ENCODE measurements around the gene UBR1.
"Not testable (repeated sequence)": the region's sequence is repeated elsewhere in the genome, so short reads cannot be mapped to it uniquely, and the experiment has no call there.

The UBR1 gene

GRCh38 chr15:43048935-43049334 lies 56.9 kb downstream of the UBR1 start:
- no peak for DNase-seq

- no peak for DNase-seq
Observed at GRCh38 chr15:43046484-43046883, 59.4 kb downstream of the UBR1 start.

GRCh38 chr15:43042885-43043284 lies 63.0 kb downstream of the UBR1 start:
- no peak for DNase-seq

- not testable (repeated sequence) for DNase-seq
Observed at GRCh38 chr15:43041085-43041484, 64.8 kb downstream of the UBR1 start.

- DNase-seq, result not testable (repeated sequence)
Observed at GRCh38 chr15:43035240-43035639, 70.6 kb downstream of the UBR1 start.

DNA sequence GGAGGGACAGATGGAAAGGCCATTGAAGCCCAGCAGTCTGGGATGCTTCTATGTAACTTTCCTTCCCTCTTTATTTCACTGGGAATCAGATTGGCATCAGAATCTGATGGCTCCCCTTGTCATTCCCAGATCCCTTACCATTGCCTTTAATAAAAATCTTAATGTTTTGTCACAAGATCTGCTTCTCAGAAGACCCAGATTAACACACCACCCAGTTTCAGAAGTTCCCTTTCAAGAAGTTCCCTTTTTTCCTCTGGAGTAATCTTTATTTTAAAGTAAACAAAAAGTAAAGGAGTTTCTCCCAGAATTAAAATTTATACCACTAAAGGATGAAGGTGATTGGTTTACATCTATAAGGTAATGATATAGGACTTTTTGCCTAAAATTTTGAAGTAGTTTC lies 76.4 kb downstream of the UBR1 start:
- DNase-seq, result peak; percentile 41

- DNase-seq, result no peak
Observed at GRCh38 chr15:43025150-43025549, 80.7 kb downstream of the UBR1 start.

GRCh38 chr15:43014671-43015070 lies 91.2 kb downstream of the UBR1 start:
- DNase-seq, result not testable (repeated sequence)

- DNase-seq, result no peak
Observed at GRCh38 chr15:43009206-43009605, 96.6 kb downstream of the UBR1 start.

DNA sequence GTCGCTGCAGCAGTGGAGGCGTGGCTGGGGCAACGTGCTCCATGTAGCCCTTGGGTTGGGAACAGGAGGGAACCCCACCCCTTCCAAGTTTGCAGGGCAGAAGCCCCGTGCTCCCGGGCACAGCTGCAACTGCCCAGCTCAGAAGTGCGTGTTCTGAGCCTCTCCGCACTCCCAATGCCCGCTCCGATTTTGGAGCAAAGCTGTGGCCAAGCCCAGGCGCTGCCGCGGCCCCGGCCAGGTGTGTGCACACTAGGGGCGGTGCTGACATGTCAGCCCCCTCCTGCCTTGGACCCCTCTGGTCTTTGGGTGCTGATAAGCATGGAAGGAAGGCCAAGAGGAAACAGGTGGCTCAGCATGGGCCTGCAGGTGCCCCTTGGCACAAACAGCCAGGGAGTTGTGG lies 97.7 kb downstream of the UBR1 start:
- no peak for DNase-seq

DNA sequence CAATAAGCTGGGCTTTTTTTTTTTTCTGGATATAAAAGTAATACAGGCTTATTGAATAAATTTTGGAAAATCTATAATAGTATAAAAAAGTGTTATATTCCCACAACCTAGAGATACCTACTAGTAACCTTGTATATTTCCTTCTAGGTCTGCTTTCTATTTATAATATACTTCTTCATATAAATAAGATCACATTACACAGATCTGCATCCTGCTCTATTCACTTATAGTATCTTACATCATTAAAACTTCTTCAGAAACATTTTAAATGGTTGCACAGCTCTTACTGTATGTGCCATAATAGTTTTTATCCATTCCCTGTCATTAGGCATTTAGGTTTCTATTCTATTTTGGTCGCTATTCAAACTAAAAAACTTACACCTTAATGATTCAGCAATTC lies 98.3 kb downstream of the UBR1 start:
- DNase-seq, result no peak

DNA sequence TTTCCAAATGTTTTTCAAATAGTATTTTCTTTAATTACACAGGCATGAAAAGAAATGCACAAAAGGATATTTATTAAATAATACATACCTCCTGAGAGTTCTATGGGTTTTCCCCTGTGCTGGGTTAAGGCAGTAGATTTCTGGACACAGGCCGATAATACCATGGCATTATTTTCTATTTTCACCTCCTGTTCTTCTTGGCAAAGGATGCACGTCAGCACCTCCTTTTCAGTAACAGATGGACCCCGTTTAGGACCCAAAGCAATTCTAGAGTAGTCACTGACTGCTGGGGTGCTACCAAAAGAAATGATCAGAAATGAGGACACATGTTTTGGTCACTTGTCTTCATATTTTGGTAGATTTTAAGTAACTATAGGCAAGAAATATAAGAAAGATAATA lies 98.8 kb downstream of the UBR1 start:
- DNase-seq, result no peak

DNA sequence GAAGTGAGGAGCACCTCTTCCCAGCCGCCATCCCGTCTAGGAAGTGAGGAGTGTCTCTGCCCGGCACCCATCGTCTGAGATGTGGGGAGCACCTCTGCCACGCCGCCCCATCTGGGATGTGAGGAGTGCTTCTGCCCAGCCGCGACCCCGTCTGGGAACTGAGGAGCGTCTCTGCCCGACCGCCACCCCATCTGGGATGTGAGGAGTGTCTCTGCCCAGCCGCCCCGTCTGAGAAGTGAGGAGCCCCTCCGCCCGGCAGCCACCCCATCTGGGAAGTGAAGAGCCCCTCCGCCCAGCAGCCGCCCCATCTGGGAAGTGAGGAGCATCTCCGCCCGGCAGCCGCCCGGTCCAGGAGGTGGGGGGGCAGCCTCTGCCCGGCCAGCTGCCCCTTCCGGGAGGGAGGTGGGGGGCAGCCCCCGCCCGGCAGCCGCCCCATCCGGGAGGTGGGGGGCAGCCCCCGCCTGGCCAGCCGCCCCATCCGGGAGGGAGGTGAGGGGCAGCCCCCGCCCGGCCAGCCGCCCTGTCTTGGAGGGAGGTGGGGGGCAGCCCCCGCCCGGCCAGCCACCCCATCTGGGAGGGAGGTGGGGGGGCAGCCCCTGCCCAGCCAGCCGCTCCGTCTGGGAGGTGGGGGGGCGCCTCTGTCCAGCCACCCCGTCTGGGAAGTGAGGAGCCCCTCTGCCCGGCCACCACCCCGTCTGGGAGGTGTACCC lies 100.8 kb downstream of the UBR1 start:
- not testable (repeated sequence) for DNase-seq

DNA sequence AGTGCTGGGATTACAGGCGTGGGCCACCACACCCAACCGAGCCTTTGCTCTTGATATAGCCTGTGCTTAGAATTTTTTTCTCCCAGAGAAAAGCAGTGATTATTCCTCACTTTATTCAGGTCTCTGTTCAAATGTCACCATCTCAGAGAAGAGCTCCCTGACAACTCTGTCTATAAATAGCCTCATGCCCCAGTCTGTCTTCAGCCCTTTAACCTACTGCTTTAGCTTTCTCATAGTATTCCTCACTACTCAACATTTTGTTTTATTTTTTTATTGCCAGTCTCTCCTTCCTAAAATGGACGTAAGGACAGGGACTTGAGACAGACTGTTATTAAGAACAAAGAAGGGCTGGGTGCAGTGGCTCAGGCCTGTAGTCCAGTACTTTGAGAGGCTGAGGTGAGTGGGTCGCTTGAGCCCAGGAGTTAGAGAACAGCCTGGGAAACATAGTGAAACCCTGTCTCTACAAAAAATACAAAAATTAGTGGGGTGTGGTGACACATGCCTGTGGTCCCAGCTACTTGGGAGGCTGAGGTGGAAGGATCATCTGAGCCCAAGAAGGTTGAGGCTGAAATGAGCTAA lies 106.5 kb downstream of the UBR1 start:
- no peak for DNase-seq

DNA sequence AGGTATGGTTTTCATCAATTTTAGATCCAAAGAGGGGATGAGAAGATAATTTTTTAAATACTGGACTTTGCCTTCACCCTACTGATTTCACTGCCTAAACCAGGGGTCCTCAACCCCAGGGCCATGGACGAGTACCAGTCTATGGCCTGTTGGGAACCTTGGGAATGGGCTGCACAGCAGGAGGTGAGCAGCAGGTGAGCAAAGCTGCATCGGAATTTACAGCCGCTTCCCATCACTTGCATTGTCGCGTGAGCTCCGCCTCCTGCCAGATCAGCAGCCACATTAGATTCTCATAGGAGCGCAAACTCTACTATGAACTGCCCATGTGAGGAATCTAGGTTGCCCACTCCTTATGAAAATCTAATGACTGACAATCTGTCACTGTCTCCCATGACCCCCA lies 109.0 kb downstream of the UBR1 start:
- DNase-seq, result no peak

DNA sequence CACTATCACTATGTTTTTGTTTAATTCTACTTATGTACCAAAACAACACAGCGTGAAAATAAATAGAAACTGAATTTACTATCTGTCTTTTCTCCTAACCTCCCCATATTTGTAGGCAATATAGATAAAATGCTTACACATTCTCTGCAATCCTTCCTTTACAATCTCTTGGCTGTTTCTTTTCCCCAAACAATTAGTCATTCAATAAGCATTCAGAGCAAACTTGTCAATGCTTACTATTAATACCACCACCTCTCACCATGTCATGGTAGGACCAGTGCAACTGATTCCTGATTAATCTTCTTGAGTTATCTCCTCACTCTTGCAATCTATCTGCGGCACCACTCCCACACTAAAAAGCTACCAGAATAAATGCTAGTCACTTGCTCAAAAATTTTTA lies 111.3 kb downstream of the UBR1 start:
- no peak for DNase-seq

DNA sequence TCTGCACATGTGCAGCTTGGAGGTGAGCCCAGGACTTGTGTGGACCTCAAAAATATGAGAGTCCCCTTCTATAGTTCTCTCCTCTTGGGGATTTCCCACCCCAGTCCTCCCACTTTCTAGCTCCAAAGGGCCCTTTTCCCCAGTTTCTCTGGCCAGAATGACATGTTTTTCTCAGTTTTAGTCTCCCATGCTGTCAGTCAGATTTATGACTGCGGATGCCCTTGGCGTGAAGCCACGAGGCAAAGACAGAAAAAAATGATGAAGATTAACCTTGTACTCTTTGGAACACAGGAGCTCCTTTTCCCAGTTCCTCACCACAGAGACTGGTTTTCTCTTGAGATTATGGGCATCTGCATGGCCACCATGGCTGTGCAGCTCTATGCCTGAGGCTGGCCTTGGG lies 113.2 kb downstream of the UBR1 start:
- DNase-seq, result no peak

GRCh38 chr15:42986693-42987342 lies 119.0 kb downstream of the UBR1 start:
- no peak for DNase-seq

DNA sequence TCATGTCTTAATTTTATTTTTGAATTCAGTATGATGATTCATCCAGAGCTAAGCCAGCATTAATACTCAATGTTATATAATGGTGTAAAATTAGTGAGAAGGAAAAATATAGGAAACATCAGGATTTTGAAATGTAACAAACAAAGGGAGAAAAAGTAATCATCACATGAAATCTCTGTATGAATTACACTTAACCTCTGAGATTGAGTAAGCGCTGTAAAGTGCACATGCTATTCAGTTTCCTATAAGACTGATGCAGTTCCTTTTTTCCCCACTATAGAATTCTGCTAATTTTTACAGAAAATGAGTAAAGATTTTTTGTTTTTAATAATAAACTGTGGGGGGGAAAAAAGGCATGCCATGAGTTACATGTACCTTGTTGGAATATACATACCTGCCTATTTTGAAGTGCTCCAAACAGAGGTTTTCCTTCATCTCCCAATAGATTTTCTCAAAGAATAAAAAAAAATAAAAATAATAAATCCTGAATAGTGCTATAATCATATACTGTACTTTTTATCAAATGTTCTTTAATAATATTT lies 121.3 kb downstream of the UBR1 start:
- peak; percentile 34 for DNase-seq

GRCh38 chr15:42979113-42979512 lies 126.7 kb downstream of the UBR1 start:
- not testable (repeated sequence) for DNase-seq

DNA sequence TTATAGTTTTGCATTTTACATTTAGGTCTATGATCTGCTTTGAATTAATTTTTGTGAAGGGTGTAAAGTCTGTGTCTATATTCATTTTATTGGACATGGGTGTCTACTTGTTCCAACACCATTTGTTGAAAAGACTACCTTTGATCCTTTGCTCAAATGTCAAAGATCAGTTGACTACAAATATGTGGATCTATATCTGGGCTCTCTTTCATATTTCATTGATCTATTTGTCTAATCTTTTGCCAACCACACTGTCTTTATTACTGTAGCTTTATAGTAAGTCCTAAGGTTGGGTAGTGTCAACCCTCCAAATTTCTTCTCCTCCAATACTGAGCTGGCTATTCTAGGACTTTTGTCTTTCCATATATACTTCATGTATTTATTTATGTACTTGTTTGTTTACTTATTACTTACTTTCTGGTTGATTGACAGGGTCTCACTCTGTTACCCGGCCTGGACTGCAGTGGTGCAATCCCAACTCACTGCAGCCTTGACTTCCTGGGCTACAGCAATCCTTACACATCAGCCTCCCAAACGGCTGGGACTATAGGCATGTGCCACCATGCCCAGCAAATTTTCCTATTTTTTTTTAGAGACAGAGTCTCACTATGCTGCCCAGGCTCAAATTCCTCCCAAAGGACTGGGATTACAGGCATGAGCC lies 131.5 kb downstream of the UBR1 start:
- DNase-seq, result no peak

- no peak for DNase-seq
Observed at GRCh38 chr15:42973114-42973513, 132.7 kb downstream of the UBR1 start.

GRCh38 chr15:42971830-42972229 lies 134.0 kb downstream of the UBR1 start:
- no peak for DNase-seq

DNA sequence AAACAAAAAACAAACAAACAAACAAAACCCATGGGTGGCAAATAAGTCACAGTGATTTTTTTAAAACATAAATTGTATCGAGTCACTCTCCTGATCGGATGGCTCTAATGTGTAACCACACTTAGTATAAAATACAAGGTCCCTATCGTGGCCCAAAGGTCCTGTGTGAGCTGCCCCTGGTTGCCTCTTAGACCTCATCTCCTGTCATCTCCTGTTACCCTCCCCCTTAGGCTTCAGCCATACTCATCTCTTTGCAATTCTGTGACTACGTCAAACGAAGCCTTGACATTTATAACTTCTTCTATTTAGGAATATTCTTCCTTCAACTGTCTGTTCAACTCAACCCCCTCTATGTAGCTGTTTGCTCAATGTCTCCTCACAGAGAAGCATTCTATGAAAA lies 141.4 kb downstream of the UBR1 start:
- DNase-seq, result no peak

All from suppressor macrophage treated with lipopolysaccharide for 4 hours (primary cell).